Upper lobe of left lung (tissue), 6 donors: ENCODE data around the gene MYOF. TPM values are rescaled to one million over a fixed set of nuclear protein-coding genes. Genes with fewer than 3 reads are reported as not detected.

Source experiments
- ATAC-seq, 2 donors: fragments of 200-7000 bp; cut with Tn5 transposase; one replicate each; pipeline ENCODE4 v1.9.1; 2022; ENCODE audit warnings: mild to moderate bottlenecking in 2 of 2, moderate library complexity in 2 of 2; ENCODE audit not compliant: low FRiP score in 2 of 2
- DNase-seq, 2 donors: peaks; one replicate each; pipeline ENCODE4 v3.0.0-alpha.2; 2019 to 2020
- H3K27ac ChIP-seq, 4 donors: fragments of 200-600 bp; sonication (generic); one replicate each; pipeline ENCODE4 v1.5.1; 2016 to 2019
- H3K27me3 ChIP-seq, 4 donors: fragments of 200-600 bp; sonication (generic); one replicate each; pipeline ENCODE4 v1.5.1; 2017 to 2019
- H3K36me3 ChIP-seq, 4 donors: fragments of 200-600 bp; sonication (generic); one replicate each; pipeline ENCODE4 v1.5.1; 2016 to 2019
- H3K4me1 ChIP-seq, 4 donors: fragments of 200-600 bp; sonication (generic); one replicate each; pipeline ENCODE4 v1.5.1; 2018 to 2019
- H3K4me3 ChIP-seq, 4 donors: fragments of 200-600 bp; sonication (generic); one replicate each; pipeline ENCODE4 v1.5.1; 2017 to 2019; ENCODE audit warnings: mild to moderate bottlenecking in 2 of 4, moderate library complexity in 1 of 4
- H3K9me3 ChIP-seq, 4 donors: fragments of 200-600 bp; sonication (generic); one replicate each; pipeline ENCODE4 v1.5.1; 2018 to 2019
- EP300 ChIP-seq, 4 donors: sonication (generic); formaldehyde crosslinking; IDR thresholded peaks; one replicate each; pipeline ENCODE4 v1.5.1; 2017; ENCODE audit warnings: antibody characterized with exemption in 4 of 4, control low read depth in 2 of 4
- POLR2A ChIP-seq, 4 donors: fragments of 450-650 bp; IDR thresholded peaks; one replicate each; pipeline ENCODE4 v1.5.1; 2016 to 2017; ENCODE audit warnings: antibody characterized with exemption in 4 of 4, mild to moderate bottlenecking in 2 of 4
- POLR2AphosphoS5 ChIP-seq, 2 donors: sonication (generic); formaldehyde crosslinking; IDR thresholded peaks; one replicate each; pipeline ENCODE4 v1.5.1; 2017; ENCODE audit warnings: antibody characterized with exemption in 2 of 2
- WGBS, 2 donors: methylation state at CpG; one replicate each; pipeline ENCODE4 v1.1.5; 2017 to 2018; 5-methylcytosine and 5-hydroxymethylcytosine counted together
- total RNA-seq, 6 donors: library from RNA; depleted of rRNA in 4 of 6; stranded (reverse); fragments of >200 nt in 4 of 6; gene quantifications; one replicate each; pipeline versions ENCODE4 v1.1.0 to v1.2.1, GENCODE V29; 2016 to 2021
- TF ChIP-seq, protein P1 (sequence below), 6 experiments: fragments of 450-650 bp in 4 of 6; fragments of 200-600 bp in 2 of 6; sonication (generic) in 2 of 6; IDR thresholded peaks; one replicate each; pipeline ENCODE4 v1.5.1; 2016 to 2019; ENCODE audit warnings: antibody characterized with exemption in 6 of 6
- donor health status: DM: no; HTN: no; CAD: no; lungs with moderate emphysema.
- donor health status: DM: no; HTN: yes; CAD: no; lungs with severe emphysema.

MYOF gene
- 100 to 1,000 TPM in 4 of 6 donors, 10 to 100 TPM in 2; 83.9 to 168 (median 129) TPM for total RNA-seq

DNA sequence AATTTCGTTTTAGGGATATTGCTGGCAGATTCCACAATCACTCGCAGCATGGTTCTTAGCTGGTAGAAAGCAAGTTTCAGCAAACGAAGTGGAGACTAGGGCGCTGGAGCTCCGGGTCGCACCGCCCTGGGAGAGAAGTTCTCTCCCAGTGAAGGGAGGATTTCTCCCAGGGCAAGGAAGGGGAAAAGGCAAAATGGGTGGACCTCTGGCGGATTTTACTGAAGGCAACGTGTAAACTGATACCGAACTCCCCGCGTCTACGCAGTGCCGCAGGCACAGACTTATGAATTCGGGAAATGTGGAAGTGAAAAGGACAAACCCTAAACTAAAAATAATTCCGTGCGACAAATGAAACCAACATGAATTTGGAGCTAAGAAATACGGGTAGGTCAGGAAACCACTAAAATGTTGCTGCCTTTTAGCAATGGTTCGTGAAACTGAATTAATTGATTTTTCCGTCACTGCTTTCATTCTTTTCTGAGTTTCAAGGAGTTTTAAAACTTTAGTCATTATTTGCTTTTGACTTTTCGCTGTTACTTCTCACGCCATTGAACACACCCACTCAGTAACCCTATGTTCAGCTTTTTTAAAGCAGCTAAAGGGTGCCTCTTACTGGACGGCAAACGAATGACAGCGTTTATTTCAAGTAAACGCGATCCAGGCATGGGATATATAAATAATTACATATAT is at the start of gene MYOF:
TSS of gene MYOF (minus strand) at position 190 of the 690 bp plus-strand sequence. CDS start at position 50, 140 bp downstream.
- 0 to 1% methylated on average over 27 of the region's 27 CpGs for WGBS, 2 donors
- DNase-seq (peak; percentile 70 to 77), ATAC-seq (peak; percentile 90 to 93)
- peaks cover 5 to 12% (median 9%) of the 10 kb centered on the region in 4 donors for H3K4me1 ChIP-seq
- no peaks in the 10 kb centered on the region for H3K36me3 ChIP-seq
- no peaks in the 10 kb centered on the region for H3K9me3 ChIP-seq
- TF ChIP-seq POLR2A (IDR thresholded peaks at IDR 0.05) = peak in 3 of 4 donors; percentile 63 to 70 (median 64)
- TF ChIP-seq, protein P1, sequence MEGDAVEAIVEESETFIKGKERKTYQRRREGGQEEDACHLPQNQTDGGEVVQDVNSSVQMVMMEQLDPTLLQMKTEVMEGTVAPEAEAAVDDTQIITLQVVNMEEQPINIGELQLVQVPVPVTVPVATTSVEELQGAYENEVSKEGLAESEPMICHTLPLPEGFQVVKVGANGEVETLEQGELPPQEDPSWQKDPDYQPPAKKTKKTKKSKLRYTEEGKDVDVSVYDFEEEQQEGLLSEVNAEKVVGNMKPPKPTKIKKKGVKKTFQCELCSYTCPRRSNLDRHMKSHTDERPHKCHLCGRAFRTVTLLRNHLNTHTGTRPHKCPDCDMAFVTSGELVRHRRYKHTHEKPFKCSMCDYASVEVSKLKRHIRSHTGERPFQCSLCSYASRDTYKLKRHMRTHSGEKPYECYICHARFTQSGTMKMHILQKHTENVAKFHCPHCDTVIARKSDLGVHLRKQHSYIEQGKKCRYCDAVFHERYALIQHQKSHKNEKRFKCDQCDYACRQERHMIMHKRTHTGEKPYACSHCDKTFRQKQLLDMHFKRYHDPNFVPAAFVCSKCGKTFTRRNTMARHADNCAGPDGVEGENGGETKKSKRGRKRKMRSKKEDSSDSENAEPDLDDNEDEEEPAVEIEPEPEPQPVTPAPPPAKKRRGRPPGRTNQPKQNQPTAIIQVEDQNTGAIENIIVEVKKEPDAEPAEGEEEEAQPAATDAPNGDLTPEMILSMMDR (IDR thresholded peaks at IDR 0.05) = peak; percentile 17 to 73 (median 59)
- TF ChIP-seq POLR2AphosphoS5 (IDR thresholded peaks at IDR 0.05) = peak in 1 of 2 donors; percentile 77
- no peak for TF ChIP-seq EP300 (IDR thresholded peaks at IDR 0.05)
- H3K27ac ChIP-seq = peak within 1 kb of the TSS; percentile 87 to 90 (median 88)
- no peaks in the 10 kb centered on the region for H3K27me3 ChIP-seq
- H3K4me3 ChIP-seq = peak within 1 kb of the TSS; percentile 37 to 57 (median 51)

DNA sequence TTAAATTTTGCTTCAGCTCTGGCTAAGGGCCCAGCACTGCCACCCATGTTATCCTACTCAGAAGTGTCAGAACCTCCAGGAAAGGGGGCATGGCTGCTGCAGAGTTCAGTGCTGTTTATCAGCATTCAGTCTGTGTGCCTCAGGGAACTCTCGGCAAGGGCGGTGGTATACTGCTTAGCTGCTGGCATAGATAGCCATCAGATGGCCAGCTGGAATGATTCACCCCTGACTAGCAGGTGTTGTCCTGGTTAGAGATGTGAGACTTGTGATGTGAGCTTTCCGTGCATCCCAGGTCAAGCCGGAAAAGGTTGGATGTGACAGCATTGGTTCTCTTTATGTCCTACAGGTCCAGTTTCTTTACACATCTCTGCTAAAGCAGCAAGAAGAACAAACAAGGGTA is 36.4 kb upstream of the MYOF start:
- Histone ChIP-seq H3K9me3 (no peaks in the 10 kb centered on the region), H3K27me3 (no peaks in the 10 kb centered on the region), H3K36me3 (no peaks in the 10 kb centered on the region), H3K27ac (no peak overlapping the region), H3K4me1 (peaks cover 0 to 10% (median 8%) of the 10 kb centered on the region in 4 donors), H3K4me3 (no peak overlapping the region)
- no peak for DNase-seq
- TF ChIP-seq POLR2A (IDR thresholded peaks at IDR 0.05) = no peak
- no peak for TF ChIP-seq POLR2AphosphoS5 (IDR thresholded peaks at IDR 0.05)
- TF ChIP-seq EP300 (IDR thresholded peaks at IDR 0.05) = no peak
- TF ChIP-seq, protein P1 (IDR thresholded peaks at IDR 0.05) = no peak
- WGBS, 2 donors = 96 to 100% methylated on average over 1 to 4 of the region's 4 CpGs
- no peak for ATAC-seq

- TF ChIP-seq, protein P1 (IDR thresholded peaks at IDR 0.05) = no peak
- TF ChIP-seq POLR2AphosphoS5 (IDR thresholded peaks at IDR 0.05) (no peak), EP300 (IDR thresholded peaks at IDR 0.05) (no peak), POLR2A (IDR thresholded peaks at IDR 0.05) (no peak)
- no peak overlapping the region for H3K4me3 ChIP-seq
- peaks cover 0 to 10% (median 8%) of the 10 kb centered on the region in 4 donors for H3K4me1 ChIP-seq
- no peaks in the 10 kb centered on the region for H3K27me3 ChIP-seq
- WGBS, 2 donors = 73 to 74% methylated on average over 1 of the region's 1 CpG
- no peak for DNase-seq
- H3K9me3 ChIP-seq = no peaks in the 10 kb centered on the region
- H3K36me3 ChIP-seq = no peaks in the 10 kb centered on the region
- H3K27ac ChIP-seq = peak overlapping the region in 2 of 4 donors; percentile 54 to 69
- ATAC-seq = peak in 1 of 2 donors; percentile 38
Measured at GRCh38 chr10:93516006-93516380, 33.9 kb upstream of the MYOF start.

GRCh38 chr10:93515071-93516005 is 33.2 kb upstream of the MYOF start:
- Histone ChIP-seq H3K36me3 (no peaks in the 10 kb centered on the region), H3K27ac (peak overlapping the region; percentile 18 to 69 (median 44)), H3K27me3 (no peaks in the 10 kb centered on the region), H3K4me3 (no peak overlapping the region), H3K4me1 (peaks cover 0 to 10% (median 8%) of the 10 kb centered on the region in 4 donors), H3K9me3 (no peaks in the 10 kb centered on the region)
- TF ChIP-seq POLR2A (IDR thresholded peaks at IDR 0.05) = no peak
- TF ChIP-seq, protein P1 (IDR thresholded peaks at IDR 0.05) = no peak
- TF ChIP-seq EP300 (IDR thresholded peaks at IDR 0.05) = no peak
- no peak for TF ChIP-seq POLR2AphosphoS5 (IDR thresholded peaks at IDR 0.05)
- ATAC-seq = peak in 1 of 2 donors; percentile 75
- 64 to 70% methylated on average over 8 of the region's 8 CpGs for WGBS, 2 donors
- DNase-seq = no peak
